Activated CD8-positive, alpha-beta memory T cell treated with anti-CD3 and anti-CD28 coated beads, Interleukin-2, amount 10 ng/mL, durations not matched to agents 7 days and 5 days (primary cell): Measurements from ENCODE around the gene AHCYL2. TPM values are rescaled to one million over a fixed set of nuclear protein-coding genes. Genes with fewer than 3 reads are reported as not detected.
"Not testable (repeated sequence)": the region's sequence is repeated elsewhere in the genome, so short reads cannot be mapped to it uniquely, and the experiment has no call there.

Source experiments
- ATAC-seq: fragments of 150-1000 bp; cut with Tn5 transposase; one replicate; pipeline ENCODE4 v1.10.0; 2021; ENCODE audit warnings: moderate library complexity
- CTCF ChIA-PET: fragments of 350-600 bp; sonication (Branson Sonifier 250); formaldehyde crosslinking; loops from one replicate; lab custom pipeline; 2021; ENCODE audit warnings: antibody characterized with exemption; lab: Charles Lee
- DNase-seq: peaks from one replicate; pipeline ENCODE4 v3.0.0-alpha.2; 2020
- H3K27ac Mint-ChIP-seq: one replicate; pipeline ENCODE4 v1.8.0; 2021; ENCODE audit warnings: mild to moderate bottlenecking, mixed read lengths
- H3K27me3 Mint-ChIP-seq: one replicate; pipeline ENCODE4 v1.8.0; 2021; ENCODE audit warnings: mixed read lengths
- H3K36me3 Mint-ChIP-seq: one replicate; pipeline ENCODE4 v1.8.0; 2021; ENCODE audit warnings: mild to moderate bottlenecking, mixed read lengths
- H3K4me1 Mint-ChIP-seq: one replicate; pipeline ENCODE4 v1.8.0; 2021; ENCODE audit warnings: mixed read lengths
- H3K4me3 Mint-ChIP-seq: one replicate; pipeline ENCODE4 v1.8.0; 2021; ENCODE audit warnings: mild to moderate bottlenecking, moderate library complexity, mixed read lengths
- H3K9me3 Mint-ChIP-seq: one replicate; pipeline ENCODE4 v1.8.0; 2022; ENCODE audit warnings: low read depth, mixed read lengths
- total RNA-seq, 2 experiments: library from RNA; stranded (reverse); gene quantifications; one replicate each; pipeline ENCODE4 v1.2.3, GENCODE V29; 2021

The AHCYL2 gene
- total RNA-seq, 2 experiments from 2014 or later = 12.7 to 12.8 TPM

GRCh38 chr7:129390314-129390713 is 165.5 kb downstream of the AHCYL2 start:
- Mint-ChIP-seq H3K4me1 (peaks cover 9% of the 10 kb centered on the region), H3K9me3 (no peaks in the 10 kb centered on the region), H3K27me3 (no peaks in the 10 kb centered on the region), H3K4me3 (no peak overlapping the region), H3K36me3 (no peaks in the 10 kb centered on the region), H3K27ac (no peak overlapping the region)
- CTCF ChIA-PET = interaction anchor here (0.8 to 2.5 kb wide), 4 partner anchors 23 to 81 kb away, joined by 3 to 9 read pairs (median 5); no protein-coding TSS in a partner anchor
- ATAC-seq (no peak), DNase-seq (no peak)

DNA sequence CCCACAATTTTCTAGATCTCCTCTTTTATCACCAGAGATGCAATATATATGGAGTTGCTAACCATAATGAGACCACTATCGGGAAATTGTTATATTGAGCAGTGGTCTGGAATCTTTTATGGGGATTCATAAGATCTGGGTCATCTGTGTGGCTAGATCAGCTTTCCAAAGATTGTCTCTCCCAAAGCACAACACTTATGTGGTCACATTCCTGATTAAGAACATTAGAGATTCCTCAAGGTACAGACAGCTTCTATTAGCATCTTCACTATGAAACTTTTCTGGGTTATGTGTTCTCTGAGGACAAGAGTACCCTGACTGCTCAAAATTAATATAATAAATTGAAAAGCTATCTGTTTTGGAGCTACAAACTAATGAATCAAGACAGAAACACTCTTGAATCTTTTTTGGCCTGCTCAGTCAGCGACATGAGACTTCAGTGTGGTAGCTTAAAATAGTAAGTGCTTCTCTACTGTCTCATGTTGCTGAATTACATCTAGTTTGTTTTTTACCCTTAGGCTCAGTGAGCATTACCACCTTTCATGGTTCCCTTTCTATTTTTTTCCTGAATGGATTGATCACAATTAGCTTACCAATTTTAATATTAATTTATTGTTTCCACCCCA is 166.8 kb downstream of the AHCYL2 start:
- DNase-seq (no peak), ATAC-seq (no peak)
- H3K9me3 Mint-ChIP-seq = no peaks in the 10 kb centered on the region
- CTCF ChIA-PET = interaction anchor here (0.7 to 1.0 kb wide), 3 partner anchors 24 to 94 kb away, joined by 3 read pairs; no protein-coding TSS in a partner anchor
- no peak overlapping the region for H3K4me3 Mint-ChIP-seq
- H3K36me3 Mint-ChIP-seq = no peaks in the 10 kb centered on the region
- no peak overlapping the region for H3K27ac Mint-ChIP-seq
- H3K27me3 Mint-ChIP-seq = no peaks in the 10 kb centered on the region
- H3K4me1 Mint-ChIP-seq = peaks cover 4% of the 10 kb centered on the region

GRCh38 chr7:129393255-129393654 is 168.4 kb downstream of the AHCYL2 start:
- Mint-ChIP-seq H3K27ac (no peak overlapping the region), H3K4me1 (no peaks in the 10 kb centered on the region), H3K36me3 (no peaks in the 10 kb centered on the region), H3K27me3 (no peaks in the 10 kb centered on the region), H3K9me3 (no peaks in the 10 kb centered on the region), H3K4me3 (no peak overlapping the region)
- CTCF ChIA-PET = no interaction called here
- ATAC-seq = no peak
- no peak for DNase-seq

DNA sequence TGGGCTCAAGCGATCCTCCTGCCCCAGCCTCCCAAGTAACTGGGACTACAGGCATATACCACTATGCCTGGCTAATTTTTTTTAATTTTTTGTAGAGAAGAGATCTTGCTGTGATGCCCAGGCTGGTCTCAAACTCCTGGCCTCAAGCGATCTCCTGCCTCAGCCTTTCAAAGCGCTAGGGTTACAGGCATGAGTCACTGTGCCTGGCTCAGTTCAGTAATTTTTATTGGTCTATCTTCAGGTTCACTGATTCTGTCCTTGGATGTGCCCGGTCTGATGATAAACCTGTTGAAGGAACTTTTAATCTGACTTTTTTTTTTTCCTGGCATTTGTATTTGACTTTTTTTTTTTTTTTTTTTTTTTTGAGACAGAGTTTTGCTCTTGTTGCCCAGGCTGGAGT is 169.3 kb downstream of the AHCYL2 start:
- CTCF ChIA-PET = no interaction called here
- Mint-ChIP-seq H3K27me3 (no peaks in the 10 kb centered on the region), H3K4me1 (no peaks in the 10 kb centered on the region), H3K4me3 (no peak overlapping the region), H3K9me3 (no peaks in the 10 kb centered on the region), H3K27ac (no peak overlapping the region), H3K36me3 (no peaks in the 10 kb centered on the region)
- DNase-seq (no peak), ATAC-seq (no peak)

DNA sequence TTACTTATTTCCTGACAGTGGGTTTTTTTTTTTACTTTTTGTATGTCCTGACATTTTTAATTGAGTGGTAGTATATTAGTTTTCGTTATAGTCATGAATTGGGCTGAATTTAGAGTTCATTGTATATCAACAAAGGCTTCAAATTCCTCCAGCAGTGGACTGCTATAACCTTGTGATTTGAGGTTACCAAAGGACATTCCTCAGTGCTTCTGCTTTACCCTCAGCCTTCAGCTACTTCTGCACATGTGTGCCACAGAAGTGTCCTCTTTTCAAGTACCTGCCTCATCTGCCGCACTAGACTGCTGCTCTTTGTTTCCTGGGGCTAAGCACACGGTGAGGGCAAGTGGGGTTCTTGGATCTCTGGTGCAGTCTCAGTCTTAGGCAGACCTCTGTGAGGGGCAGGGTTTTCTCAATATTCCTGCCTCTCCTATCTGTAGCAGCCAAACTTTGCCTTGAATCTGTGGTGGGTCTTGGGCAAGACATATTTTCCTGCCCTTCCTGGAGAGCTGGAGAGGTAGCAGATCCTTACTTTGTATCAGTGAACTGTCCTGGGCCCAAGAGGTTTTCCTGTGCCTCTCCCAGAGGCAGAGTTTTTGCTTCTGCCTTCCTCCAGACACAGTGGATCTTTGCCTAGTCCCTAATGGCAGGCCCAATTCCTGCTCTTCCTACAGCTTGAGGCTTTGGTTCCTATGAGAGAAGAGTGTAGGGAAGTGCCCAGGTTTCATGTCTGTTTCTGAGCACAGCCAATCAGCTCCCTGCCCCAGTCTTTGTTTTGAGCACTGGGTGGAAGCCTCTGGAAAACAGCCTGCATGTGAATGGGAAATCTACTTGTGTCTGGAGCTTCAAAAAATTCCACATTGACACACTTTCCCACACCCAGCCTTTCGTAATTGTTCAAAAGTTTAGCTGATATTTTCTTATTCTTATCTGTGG is 170.4 kb downstream of the AHCYL2 start:
- Mint-ChIP-seq H3K9me3 (no peaks in the 10 kb centered on the region), H3K4me3 (no peak overlapping the region), H3K27ac (no peak overlapping the region), H3K4me1 (no peaks in the 10 kb centered on the region), H3K27me3 (no peaks in the 10 kb centered on the region), H3K36me3 (no peaks in the 10 kb centered on the region)
- CTCF ChIA-PET = interaction anchor here (1.1 kb wide), 1 partner anchor 31 kb away, joined by 3 read pairs; no protein-coding TSS in a partner anchor
- ATAC-seq (no peak), DNase-seq (no peak)

GRCh38 chr7:129401228-129401966 is 176.6 kb downstream of the AHCYL2 start:
- Mint-ChIP-seq H3K9me3 (no peaks in the 10 kb centered on the region), H3K4me1 (peaks cover 24% of the 10 kb centered on the region), H3K27me3 (no peaks in the 10 kb centered on the region), H3K4me3 (no peak overlapping the region), H3K36me3 (peaks cover 9% of the 10 kb centered on the region), H3K27ac (no peak overlapping the region)
- no peak for ATAC-seq
- no peak for DNase-seq
- CTCF ChIA-PET = interaction anchor here (0.9 to 2.8 kb wide), 6 partner anchors 20 to 222 kb away, joined by 3 to 15 read pairs (median 3); no protein-coding TSS in a partner anchor

- Mint-ChIP-seq H3K27me3 (no peaks in the 10 kb centered on the region), H3K36me3 (peaks cover 9% of the 10 kb centered on the region), H3K4me1 (peaks cover 24% of the 10 kb centered on the region), H3K27ac (no peak overlapping the region), H3K9me3 (no peaks in the 10 kb centered on the region), H3K4me3 (no peak overlapping the region)
- CTCF ChIA-PET = interaction anchor here (0.9 to 2.8 kb wide), 6 partner anchors 21 to 221 kb away, joined by 3 to 15 read pairs (median 3); no protein-coding TSS in a partner anchor
- peak; percentile 61 for ATAC-seq
- peak; percentile 44 for DNase-seq
Measured at GRCh38 chr7:129401967-129402860, 177.4 kb downstream of the AHCYL2 start.

- peaks cover 20% of the 10 kb centered on the region for H3K36me3 Mint-ChIP-seq
- no peak for ATAC-seq
Measured at GRCh38 chr7:129405527-129405926, 180.7 kb downstream of the AHCYL2 start.

DNA sequence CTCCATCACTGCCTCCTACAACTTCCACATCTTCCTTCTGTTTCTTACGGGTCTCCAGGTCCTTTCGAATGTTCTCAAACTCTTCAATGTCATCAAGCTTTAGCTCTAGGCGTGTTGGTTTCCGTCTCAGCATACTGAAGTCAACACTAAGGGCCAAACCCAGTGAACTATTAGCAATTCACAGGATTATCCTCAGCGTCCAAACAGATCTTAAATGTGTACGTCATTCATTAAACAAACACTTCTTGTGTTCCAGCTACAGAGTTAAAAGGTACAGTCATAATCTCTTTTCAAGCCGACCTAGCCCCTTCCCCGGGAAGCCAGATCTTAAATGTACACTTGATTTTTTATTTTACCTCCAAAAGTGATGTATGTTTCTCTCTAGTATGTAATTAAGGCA is 185.4 kb downstream of the AHCYL2 start:
- H3K4me3 Mint-ChIP-seq, ATAC-seq, CTCF ChIA-PET, H3K27ac Mint-ChIP-seq, DNase-seq, H3K9me3 Mint-ChIP-seq, H3K27me3 Mint-ChIP-seq: not testable (repeated sequence)
- Mint-ChIP-seq H3K36me3 (peaks cover 33% of the 10 kb centered on the region), H3K4me1 (peaks cover 11% of the 10 kb centered on the region)

More at GRCh38 chr7:129405527-129405926, 180.7 kb downstream of the AHCYL2 start:
- Mint-ChIP-seq H3K4me3 (no peak overlapping the region), H3K9me3 (no peaks in the 10 kb centered on the region), H3K27me3 (no peaks in the 10 kb centered on the region), H3K4me1 (peaks cover 24% of the 10 kb centered on the region), H3K27ac (no peak overlapping the region)
- no peak for DNase-seq
- CTCF ChIA-PET = interaction anchor here (1.3 kb wide), 1 partner anchor 37 kb away, joined by 3 read pairs; no protein-coding TSS in a partner anchor

GRCh38 chr7:129412501-129412900 is 187.7 kb downstream of the AHCYL2 start:
- CTCF ChIA-PET = interaction anchor here (1.1 kb wide), 1 partner anchor 45 kb away, joined by 3 read pairs; no protein-coding TSS in a partner anchor

DNA sequence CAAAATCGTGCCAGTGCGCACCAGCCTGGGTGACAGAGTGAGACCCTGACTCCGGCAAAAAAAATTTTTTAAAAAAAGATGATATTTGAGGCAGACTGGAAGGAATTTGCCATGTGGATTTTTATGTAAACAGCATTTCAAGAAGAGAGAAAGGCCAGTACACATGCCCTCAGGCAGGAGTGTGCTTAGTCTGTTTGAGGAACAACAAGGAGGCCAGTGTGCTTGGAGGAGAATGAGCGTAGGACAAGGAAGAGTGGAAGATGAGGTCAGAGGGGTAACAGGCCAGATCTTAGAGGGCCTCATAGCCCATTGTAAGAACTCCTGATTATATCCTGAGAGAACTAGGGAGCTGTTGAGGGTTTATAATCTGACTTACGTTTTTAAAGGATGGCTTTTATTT is 192.2 kb downstream of the AHCYL2 start:
- Mint-ChIP-seq H3K4me3 (no peak overlapping the region), H3K27me3 (no peaks in the 10 kb centered on the region), H3K4me1 (no peaks in the 10 kb centered on the region), H3K9me3 (peaks cover 3% of the 10 kb centered on the region), H3K36me3 (peaks cover 18% of the 10 kb centered on the region), H3K27ac (no peak overlapping the region)
- no peak for ATAC-seq
- CTCF ChIA-PET = interaction anchor here (1.3 kb wide), 1 partner anchor 11 kb away, joined by 4 read pairs; no protein-coding TSS in a partner anchor
- DNase-seq = no peak

More at GRCh38 chr7:129412501-129412900, 187.7 kb downstream of the AHCYL2 start:
- Mint-ChIP-seq H3K27ac (no peak overlapping the region), H3K4me1 (no peaks in the 10 kb centered on the region), H3K4me3 (no peak overlapping the region), H3K9me3 (peaks cover 3% of the 10 kb centered on the region), H3K27me3 (no peaks in the 10 kb centered on the region), H3K36me3 (peaks cover 33% of the 10 kb centered on the region)
- DNase-seq = no peak
- ATAC-seq = no peak

DNA sequence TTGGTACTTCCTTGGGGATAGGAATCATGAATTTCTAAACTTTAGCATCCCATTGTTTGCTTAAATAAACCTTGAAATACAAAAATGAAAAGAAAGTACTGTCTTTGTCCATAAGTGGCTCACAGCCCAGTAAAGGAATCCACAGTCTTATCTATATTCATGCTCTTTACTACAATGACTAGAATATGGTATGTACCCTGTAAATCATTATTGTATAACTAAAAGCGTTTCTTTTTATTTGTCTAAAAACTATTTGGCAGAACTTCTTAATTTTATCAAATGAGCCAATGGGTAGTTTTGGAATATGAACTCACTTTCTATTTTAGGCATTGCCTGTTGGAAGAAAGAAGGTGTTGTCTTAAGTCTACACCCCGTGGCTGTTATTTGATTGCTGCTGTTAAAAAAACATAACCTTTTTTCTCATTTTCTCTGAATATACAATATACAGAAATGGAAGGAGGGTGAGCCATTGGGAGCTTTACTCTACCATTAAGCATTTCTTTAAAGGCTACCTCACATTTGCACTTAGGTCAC is 197.0 kb downstream of the AHCYL2 start:
- H3K36me3 Mint-ChIP-seq = peaks cover 3% of the 10 kb centered on the region
- DNase-seq (no peak), ATAC-seq (no peak)
- no peak overlapping the region for H3K27ac Mint-ChIP-seq
- no peaks in the 10 kb centered on the region for H3K9me3 Mint-ChIP-seq
- H3K27me3 Mint-ChIP-seq = no peaks in the 10 kb centered on the region
- no peak overlapping the region for H3K4me3 Mint-ChIP-seq
- CTCF ChIA-PET = no interaction called here
- peaks cover 5% of the 10 kb centered on the region for H3K4me1 Mint-ChIP-seq
